NCI-H748 treated with DMSO at 0.1 percent for 48 hours (cell line): Measurements from ENCODE around the gene MGAT5B.
A peak's percentile ranks its signal among the peaks of the same experiment; 100 is the strongest.
"Not testable (repeated sequence)": the region's sequence is repeated elsewhere in the genome, so short reads cannot be mapped to it uniquely, and the experiment has no call there.

Experiments
- DNase-seq: peaks from one replicate; lab custom pipeline; 2025; lab: John Stamatoyannopoulos, UW

Gene MGAT5B

GRCh38 chr17:76868176-76868668 lies at the start of gene MGAT5B:
TSS of gene MGAT5B (plus strand) at chr17:76868404. CDS start at chr17:76869030, 626 bp downstream.
- peak; percentile 16 for DNase-seq

- DNase-seq = no peak
Observed at GRCh38 chr17:76820039-76820438, 48.2 kb upstream of the MGAT5B start.

GRCh38 chr17:76820561-76820960 lies 47.6 kb upstream of the MGAT5B start:
- DNase-seq = no peak

GRCh38 chr17:76822184-76822778 lies 45.9 kb upstream of the MGAT5B start:
- no peak for DNase-seq

GRCh38 chr17:76824093-76824492 lies 44.1 kb upstream of the MGAT5B start:
- DNase-seq = no peak

GRCh38 chr17:76826330-76827068 lies 41.7 kb upstream of the MGAT5B start:
- no peak for DNase-seq

GRCh38 chr17:76827736-76828135 lies 40.5 kb upstream of the MGAT5B start:
- no peak for DNase-seq

- DNase-seq = peak; percentile 12
Observed at GRCh38 chr17:76830987-76831715, 37.1 kb upstream of the MGAT5B start.

GRCh38 chr17:76833034-76833644 lies 35.1 kb upstream of the MGAT5B start:
- DNase-seq = no peak

- DNase-seq = no peak
Observed at GRCh38 chr17:76833747-76834146, 34.5 kb upstream of the MGAT5B start.

GRCh38 chr17:76834870-76835269 lies 33.3 kb upstream of the MGAT5B start:
- no peak for DNase-seq

- no peak for DNase-seq
Observed at GRCh38 chr17:76840443-76840767, 27.8 kb upstream of the MGAT5B start.

- no peak for DNase-seq
Observed at GRCh38 chr17:76840884-76841775, 27.1 kb upstream of the MGAT5B start.

GRCh38 chr17:76841776-76842405 lies 26.3 kb upstream of the MGAT5B start:
- DNase-seq = peak; percentile 2

GRCh38 chr17:76843068-76843467 lies 25.1 kb upstream of the MGAT5B start:
- DNase-seq = not testable (repeated sequence)

GRCh38 chr17:76843703-76844484 lies 24.3 kb upstream of the MGAT5B start:
- DNase-seq = no peak

- no peak for DNase-seq
Observed at GRCh38 chr17:76844485-76844829, 23.7 kb upstream of the MGAT5B start.

- no peak for DNase-seq
Observed at GRCh38 chr17:76844846-76845245, 23.4 kb upstream of the MGAT5B start.

GRCh38 chr17:76845541-76846017 lies 22.6 kb upstream of the MGAT5B start:
- DNase-seq = no peak

GRCh38 chr17:76847031-76847430 lies 21.2 kb upstream of the MGAT5B start:
- DNase-seq = no peak
